Measurements from ENCODE around the gene PPP6R2. TPM values are rescaled to one million over a fixed set of nuclear protein-coding genes. Genes with fewer than 3 reads are reported as not detected.
A peak's percentile ranks its signal among the peaks of the same experiment; 100 is the strongest.

Gene PPP6R2
- total and polyA plus RNA-seq, 2 of the 4 experiments (the other 2 are of a cell fraction): 49.2 to 51.6 TPM

DNA sequence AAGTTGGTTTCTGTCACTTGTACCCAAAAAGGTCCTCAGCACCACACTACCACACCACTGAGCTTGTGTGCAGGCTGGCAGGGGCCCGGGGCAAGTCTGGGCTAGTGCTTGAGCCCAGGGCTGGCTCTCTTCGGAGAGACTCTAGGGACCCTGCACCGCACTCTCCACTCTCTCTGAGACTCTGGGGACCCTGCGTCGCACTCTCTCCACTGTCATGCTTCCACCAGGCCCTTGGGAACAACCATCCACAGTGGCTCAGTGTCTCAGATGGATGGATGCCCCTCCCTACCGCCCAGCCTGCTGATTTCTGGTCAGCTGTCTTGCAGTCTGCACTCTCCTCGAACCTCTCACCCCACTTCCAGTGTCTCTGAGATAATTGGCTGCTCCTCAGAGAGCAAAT, 133.7 kb downstream of the PPP6R2 start:
- no peak overlapping the region for H3K18ac ChIP-seq (ENCODE audit: low read depth, low read length)
- H2BK5ac ChIP-seq (ENCODE audit: low read depth, low read length, poor library complexity, severe bottlenecking): no peak overlapping the region
- H3K23ac ChIP-seq (ENCODE audit: low read depth, low read length): 0 out of 2 replicates have a peak overlapping the region, but pooled peaks have one; percentile 34
- POLR2A ChIA-PET (ENCODE audit: unreplicated experiment): no interaction called here
- peaks cover 24% of the 10 kb centered on the region for H4K20me1 ChIP-seq (ENCODE audit: insufficient read depth, low read length)
- no peak overlapping the region for H4K91ac ChIP-seq (ENCODE audit: insufficient read depth, low read depth, low read length)
- H3K4ac ChIP-seq (ENCODE audit: low read depth, low read length): 0 out of 2 replicates have a peak overlapping the region, but pooled peaks have one; percentile 35
- no TSS peak for BruUV-seq (replicated peaks)
- no peak overlapping the region for H3K4me3 ChIP-seq (ENCODE audit: insufficient read depth, low read depth, low read length)
- WGBS, 2 experiments (ENCODE audit: extremely low coverage in 2 of 2, insufficient read length in 1 of 2): 60% methylated on average over 2 of the region's 7 CpGs; no CpG with 5 or more reads in 1 of the 2 experiments
- no peaks in the 10 kb centered on the region for H3K9me3 ChIP-seq (ENCODE audit: control insufficient read depth, insufficient read depth, low read length)
- H3K9me1 ChIP-seq (ENCODE audit: insufficient read depth, low read length): peaks cover 13% of the 10 kb centered on the region
- CTCF ChIA-PET: no interaction called here
- no peak for DNase-seq
- H2AK9ac ChIP-seq (replicated peaks; ENCODE audit: low read depth, low read length, poor library complexity): no peak overlapping the region
- H4K5ac ChIP-seq (ENCODE audit: low read depth, low read length): 0 out of 2 replicates have a peak overlapping the region, but pooled peaks have one; percentile 35
- no peak overlapping the region for H3K4me2 ChIP-seq (ENCODE audit: low read depth, low read length)
- H2BK15ac ChIP-seq (ENCODE audit: low read depth, low read length): no peak overlapping the region
- peaks cover 13% of the 10 kb centered on the region for H3K4me1 ChIP-seq (ENCODE audit: control insufficient read depth, insufficient read depth, low read length)
- H3K27ac ChIP-seq (ENCODE audit: insufficient read depth, low read length): no peak overlapping the region
- peak overlapping the region; percentile 33 for H2AFZ ChIP-seq (replicated peaks; ENCODE audit: low read length, poor library complexity)
- no peak overlapping the region for H2AK5ac ChIP-seq (ENCODE audit: low read depth, low read length)
- no peak overlapping the region for H3K14ac ChIP-seq (replicated peaks; ENCODE audit: low read depth, low read length)
- TF ChIP-seq, protein P1, sequence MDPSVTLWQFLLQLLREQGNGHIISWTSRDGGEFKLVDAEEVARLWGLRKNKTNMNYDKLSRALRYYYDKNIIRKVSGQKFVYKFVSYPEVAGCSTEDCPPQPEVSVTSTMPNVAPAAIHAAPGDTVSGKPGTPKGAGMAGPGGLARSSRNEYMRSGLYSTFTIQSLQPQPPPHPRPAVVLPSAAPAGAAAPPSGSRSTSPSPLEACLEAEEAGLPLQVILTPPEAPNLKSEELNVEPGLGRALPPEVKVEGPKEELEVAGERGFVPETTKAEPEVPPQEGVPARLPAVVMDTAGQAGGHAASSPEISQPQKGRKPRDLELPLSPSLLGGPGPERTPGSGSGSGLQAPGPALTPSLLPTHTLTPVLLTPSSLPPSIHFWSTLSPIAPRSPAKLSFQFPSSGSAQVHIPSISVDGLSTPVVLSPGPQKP (IDR thresholded peaks at IDR 0.05; ENCODE audit: borderline replicate concordance, low read depth, low read length): no peak
- peaks cover 13 to 24% of the 10 kb centered on the region in 2 experiments; a peak in 3 of 4 replicates for H3K79me1 ChIP-seq (ENCODE audit: low read depth in 1 of 2, low read length in 2 of 2)
- dilution Hi-C loops (cut with HindIII; ENCODE audit: low sequenced_read_pairs, unreplicated experiment): no loop called here
- no peak overlapping the region for H2BK20ac ChIP-seq (ENCODE audit: low read depth, low read length)
- H3K9ac ChIP-seq (ENCODE audit: low read depth, low read length): no peak overlapping the region
- peaks cover 21% of the 10 kb centered on the region for H3K27me3 ChIP-seq (ENCODE audit: control insufficient read depth, insufficient read depth, low read length)
- no peak for ATAC-seq (ENCODE audit: low read depth)
- intact Hi-C loops (cut with micrococcal nuclease): no loop called here
- peaks cover 2% of the 10 kb centered on the region; the same call in 1 of the 2 replicates for H3K36me3 ChIP-seq (ENCODE audit: control insufficient read depth, insufficient read depth, low read length)
- no peak overlapping the region for H3K56ac ChIP-seq (ENCODE audit: extremely low read depth, insufficient read depth, low read length)
- H2BK120ac ChIP-seq (ENCODE audit: low read depth, low read length): peak overlapping the region; percentile 16; the same call in 1 of the 2 replicates
- in situ Hi-C loops (cut with MboI; ENCODE audit: low sequenced_read_pairs): no loop called here
- no peak overlapping the region for H4K8ac ChIP-seq (ENCODE audit: low read depth in 2 of 2, low read length in 2 of 2)
